Activated T-cell treated with anti-CD3 and anti-CD28 coated beads for 48 hours (primary cell): ENCODE measurements around the gene EEF1AKMT1.

Experiments used
- DNase-seq: peaks from one replicate; pipeline ENCODE4 v3.0.0-alpha.2; 2020; ENCODE audit warnings: low read depth

EEF1AKMT1 gene, protein sequence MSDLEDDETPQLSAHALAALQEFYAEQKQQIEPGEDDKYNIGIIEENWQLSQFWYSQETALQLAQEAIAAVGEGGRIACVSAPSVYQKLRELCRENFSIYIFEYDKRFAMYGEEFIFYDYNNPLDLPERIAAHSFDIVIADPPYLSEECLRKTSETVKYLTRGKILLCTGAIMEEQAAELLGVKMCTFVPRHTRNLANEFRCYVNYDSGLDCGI

DNA sequence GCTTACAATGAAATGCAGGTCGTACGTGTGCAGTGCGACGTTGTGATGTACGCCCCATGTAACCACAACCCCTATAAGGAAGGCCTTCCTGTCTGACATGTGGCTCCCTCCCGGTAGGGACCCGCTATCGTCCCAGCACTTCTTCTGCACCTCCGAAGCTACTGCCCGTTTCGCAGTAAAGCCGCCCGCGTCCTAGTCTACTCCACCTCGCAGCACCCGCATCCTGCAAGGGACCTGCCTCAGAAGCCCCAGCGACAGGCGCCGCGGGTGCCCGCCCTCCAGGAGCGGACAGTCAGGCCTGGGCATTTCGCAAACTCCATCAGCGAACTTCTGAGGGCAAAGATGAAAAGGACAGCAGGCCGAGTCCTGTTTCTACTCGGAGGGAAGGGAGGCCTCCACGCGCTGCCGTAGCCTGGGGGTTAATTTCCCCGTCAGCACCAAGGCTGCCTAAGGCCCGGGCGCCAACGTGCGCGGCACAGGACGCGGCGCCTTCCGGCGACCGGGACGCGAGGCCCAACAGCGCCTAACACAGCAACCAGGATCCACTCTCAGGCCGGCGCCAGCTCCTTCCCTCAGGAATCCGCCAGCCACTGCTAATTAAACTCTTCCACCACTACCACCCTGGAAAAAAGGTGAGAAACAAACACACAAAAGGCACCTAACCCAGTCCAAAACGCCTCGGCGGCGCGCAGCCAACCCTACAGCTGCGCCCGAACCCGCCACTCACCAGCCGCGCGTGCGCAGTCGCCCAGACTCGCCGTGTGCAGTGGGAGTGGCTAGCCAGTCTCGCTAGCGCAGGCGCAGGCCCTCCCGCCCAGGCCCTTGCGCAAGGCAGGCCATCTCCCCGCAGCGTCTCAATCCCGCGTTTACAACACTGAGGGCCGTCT, at the start of gene EEF1AKMT1:
Gene EEF1AKMT1 (minus strand): TSS at position 768 of the 887 bp plus-strand sequence. CDS start 16,363 bp downstream, outside the sequence.
- peak; percentile 94 for DNase-seq

GRCh38 chr13:20823071-20823470, 49.3 kb upstream of the EEF1AKMT1 start:
- no peak for DNase-seq

GRCh38 chr13:20822406-20822805, 48.6 kb upstream of the EEF1AKMT1 start:
- no peak for DNase-seq

DNA sequence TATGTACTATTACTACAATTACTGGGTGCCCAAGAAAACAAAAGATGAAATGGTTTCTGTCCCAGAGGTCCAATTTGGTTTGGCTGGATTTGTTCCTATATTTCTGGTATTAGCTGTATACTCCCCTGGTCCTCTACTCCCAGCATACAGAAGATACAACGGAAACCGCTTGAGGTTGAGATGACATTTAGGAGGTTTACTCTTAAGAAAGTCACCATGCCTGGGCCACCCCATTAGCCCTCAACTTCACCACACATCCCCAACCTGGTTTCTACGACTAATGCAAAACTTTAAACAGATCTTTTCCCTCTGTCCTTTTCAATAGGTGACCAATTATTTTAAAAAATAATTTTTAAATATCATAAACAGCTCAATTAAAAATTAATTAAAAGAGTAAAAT, 46.0 kb upstream of the EEF1AKMT1 start:
- no peak for DNase-seq

GRCh38 chr13:20815464-20815863, 41.7 kb upstream of the EEF1AKMT1 start:
- no peak for DNase-seq

DNA sequence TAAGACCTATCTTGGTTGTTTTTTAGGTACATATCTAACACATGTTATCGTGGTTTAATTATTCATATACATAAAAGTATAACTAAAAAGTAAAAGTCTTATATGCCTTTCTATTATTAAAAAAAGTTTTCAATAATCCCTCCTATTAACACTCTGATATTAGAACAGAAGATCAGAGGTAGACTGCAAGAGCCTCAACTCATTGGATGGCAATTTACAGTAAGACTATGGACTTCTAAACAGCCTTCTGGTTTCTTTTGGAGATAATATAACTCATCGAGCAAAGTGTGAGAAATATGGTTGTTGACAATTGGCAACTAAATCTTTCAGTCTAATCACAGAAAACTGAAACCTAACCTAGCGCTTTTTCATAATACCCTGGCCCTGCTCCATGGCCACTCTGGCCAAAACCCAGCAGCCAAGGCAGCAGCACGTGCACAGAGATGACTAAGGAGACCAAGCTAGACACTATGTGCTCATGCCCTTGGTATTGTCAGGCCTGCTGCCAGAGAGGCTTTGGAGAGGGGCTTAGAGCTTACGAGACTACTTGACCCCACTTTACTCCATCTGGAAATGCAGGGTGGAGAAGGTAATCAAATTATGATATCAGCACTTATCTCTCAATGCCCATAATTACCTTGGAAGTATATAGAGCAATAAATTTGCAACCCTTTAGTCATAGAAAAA, 40.6 kb upstream of the EEF1AKMT1 start:
- DNase-seq: no peak

DNA sequence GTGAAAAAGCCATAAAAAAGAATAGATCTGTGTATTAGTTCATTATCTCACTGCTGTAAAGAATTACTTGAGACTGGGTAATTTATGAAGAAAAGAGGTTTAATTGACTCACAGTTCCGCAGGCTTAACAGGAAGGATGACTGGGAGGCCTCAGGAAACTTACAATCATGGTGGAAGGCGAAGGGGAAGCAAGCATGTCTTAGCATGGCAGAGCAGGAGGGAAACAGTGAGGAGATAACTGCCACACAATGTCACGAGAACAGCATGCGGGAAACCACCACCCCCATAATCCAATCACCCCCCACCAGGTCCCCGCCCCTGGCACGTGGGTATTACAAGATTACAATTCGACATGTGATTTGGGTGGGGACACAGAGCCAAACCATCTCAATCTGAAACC, 39.1 kb upstream of the EEF1AKMT1 start:
- no peak for DNase-seq

DNA sequence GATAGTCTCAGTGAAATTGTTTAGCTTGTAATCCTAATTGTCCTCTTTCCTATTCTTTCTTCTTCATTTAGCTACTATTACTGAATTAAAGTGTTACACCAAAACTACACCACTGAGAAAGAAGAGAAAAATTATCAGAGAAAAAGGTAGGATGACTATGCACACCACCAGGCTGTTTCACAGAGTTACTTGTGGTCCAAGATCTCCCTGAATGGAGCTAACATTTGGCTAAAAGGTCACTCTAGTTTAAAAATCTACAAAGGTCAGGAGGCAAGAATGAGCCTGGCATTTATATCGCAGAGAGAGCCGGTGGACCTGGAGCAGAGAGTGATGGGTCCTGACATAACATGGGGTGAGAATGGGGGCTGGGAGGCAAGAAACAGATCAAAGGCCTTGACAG, 37.0 kb upstream of the EEF1AKMT1 start:
- DNase-seq: no peak

- no peak for DNase-seq
These were observed 35.1 kb upstream of the EEF1AKMT1 start for GRCh38 chr13:20808874-20809273.

DNA sequence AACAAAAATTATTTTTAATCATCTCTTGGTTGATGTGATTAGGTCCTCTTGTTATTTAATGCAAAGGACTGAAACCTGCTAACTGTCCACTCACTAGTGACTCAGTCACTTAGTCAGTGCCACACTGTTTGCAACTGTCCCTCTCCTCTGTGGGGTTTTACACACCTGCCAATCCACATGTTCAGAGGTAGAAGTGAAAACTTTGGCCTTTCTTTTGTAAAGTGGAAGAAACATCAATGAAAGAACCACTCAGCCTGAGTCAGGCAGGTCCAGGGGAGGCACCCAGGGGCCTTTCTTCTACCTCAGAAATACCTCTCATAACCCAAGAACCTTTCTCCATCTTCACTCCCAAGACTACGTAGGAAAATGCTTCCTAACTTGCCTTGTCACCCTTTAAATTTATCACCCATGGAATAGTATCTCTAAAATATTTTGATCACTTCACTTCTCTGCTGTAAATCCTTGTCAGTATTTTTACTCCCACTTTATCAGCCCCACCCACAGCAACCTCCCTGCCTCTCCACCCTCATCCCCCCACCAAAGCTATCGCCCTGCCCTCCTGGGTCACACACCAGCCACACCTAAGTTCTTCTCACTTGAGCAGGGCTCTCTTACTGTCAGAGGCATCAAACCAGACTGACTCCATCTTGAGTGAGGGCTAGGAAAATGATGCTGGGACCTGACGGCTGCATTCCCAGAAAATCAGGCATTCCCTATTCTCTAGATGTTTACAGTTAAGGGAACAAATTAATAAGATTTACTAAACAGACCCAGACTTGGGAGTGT, 29.6 kb upstream of the EEF1AKMT1 start:
- no peak for DNase-seq

GRCh38 chr13:20801707-20802106, 27.9 kb upstream of the EEF1AKMT1 start:
- no peak for DNase-seq

- DNase-seq: no peak
These were observed 26.1 kb upstream of the EEF1AKMT1 start for GRCh38 chr13:20799726-20800416.

- DNase-seq: no peak
These were observed 24.3 kb upstream of the EEF1AKMT1 start for GRCh38 chr13:20798027-20798426.

DNA sequence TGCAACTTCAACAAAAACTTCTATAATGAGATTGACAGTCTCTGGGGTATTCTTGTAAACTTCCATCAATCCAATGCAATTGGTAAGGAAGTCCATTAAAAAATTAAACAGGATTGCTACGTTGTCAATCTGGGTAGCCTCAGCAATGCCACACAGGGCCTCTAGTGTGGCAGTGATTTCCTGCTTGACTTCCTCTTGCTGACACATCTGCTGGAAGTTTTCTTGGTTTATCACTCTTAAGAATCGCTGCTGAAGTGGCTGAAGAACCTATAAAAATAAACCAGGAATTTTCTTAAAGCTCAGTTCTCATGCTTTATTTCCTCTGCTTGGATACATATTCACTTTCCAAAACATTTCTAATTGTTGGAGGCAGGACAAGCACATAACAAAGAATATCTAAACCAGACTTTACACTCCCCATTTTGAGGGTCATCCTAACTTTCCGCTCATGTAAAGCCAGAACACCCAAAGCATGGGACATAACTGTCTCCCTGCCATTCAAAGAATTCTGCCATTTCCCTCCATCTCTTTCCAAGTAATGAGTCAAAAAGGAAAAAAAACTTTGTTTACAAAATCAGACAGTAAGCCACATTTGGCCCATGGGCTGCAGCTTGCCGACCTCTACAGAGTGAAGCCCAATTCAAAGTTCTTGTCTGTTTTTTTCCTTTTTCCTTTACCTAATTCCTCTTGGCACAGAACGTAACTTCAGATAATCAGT, 23.2 kb upstream of the EEF1AKMT1 start:
- no peak for DNase-seq

GRCh38 chr13:20789665-20790064, 15.9 kb upstream of the EEF1AKMT1 start:
- DNase-seq: no peak

DNA sequence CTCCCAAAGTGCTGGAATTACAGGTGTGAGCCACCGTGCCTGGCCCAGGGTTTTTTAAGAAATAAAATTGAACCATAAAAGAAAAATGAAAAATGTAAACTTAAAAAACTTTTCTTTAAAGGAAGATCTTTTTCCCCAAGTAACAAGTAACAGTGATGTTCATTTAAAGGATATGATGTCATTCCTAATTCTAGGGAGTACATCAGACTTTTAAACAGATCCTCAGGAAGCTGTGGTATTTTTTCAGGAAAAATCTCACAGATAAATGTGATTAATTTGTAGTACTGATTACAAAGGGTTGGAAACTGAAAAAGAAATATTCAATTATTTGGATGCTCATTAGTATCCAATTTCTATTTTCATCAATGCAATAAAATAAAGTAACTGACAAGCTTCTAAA, 14.6 kb upstream of the EEF1AKMT1 start:
- no peak for DNase-seq

DNA sequence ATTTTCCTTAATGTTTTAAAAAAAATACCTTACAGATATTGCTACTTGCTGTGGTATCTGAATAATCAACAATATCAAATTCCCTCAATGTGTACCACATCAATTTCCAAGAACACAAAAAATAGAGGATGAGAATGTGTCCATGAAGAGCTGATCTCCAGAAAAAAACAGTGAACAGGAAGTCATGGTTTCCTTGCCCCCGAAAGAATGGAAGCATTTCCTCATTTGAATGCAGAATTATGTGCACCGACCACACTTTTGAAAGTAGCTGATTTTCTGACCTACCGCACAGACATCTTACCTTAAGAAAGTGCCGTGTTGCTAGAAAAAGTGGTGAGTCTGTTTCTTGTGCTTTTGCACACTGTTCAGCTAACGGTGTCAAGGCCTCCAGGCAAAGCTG, 13.4 kb upstream of the EEF1AKMT1 start:
- DNase-seq: no peak

DNA sequence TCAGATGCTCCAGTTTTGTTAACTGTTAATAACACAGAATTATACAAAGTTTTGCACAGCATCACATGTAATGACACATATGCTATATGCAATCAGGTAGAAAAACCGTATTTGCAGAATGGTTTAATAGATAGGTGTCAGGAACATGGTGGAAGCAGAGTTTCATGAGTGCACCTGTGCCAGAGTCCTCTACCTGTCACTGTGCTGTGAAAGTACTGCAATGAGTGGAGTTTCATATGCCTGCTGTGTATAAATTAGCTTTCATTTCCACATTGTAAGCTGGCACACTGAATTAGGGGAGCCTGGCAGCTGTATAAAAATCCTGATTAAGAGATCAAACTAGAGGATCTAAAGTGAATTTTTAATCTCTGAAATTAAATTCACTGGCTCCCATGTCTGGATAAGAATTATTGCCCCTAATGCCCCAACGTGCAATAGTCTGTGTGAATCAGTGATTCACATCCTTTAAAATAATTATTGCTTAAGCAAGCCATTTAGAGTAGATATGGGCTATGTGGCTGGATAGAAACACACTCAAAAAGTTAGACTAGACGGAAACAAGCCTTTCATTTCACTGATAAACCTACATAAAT, 8.5 kb upstream of the EEF1AKMT1 start:
- no peak for DNase-seq

DNA sequence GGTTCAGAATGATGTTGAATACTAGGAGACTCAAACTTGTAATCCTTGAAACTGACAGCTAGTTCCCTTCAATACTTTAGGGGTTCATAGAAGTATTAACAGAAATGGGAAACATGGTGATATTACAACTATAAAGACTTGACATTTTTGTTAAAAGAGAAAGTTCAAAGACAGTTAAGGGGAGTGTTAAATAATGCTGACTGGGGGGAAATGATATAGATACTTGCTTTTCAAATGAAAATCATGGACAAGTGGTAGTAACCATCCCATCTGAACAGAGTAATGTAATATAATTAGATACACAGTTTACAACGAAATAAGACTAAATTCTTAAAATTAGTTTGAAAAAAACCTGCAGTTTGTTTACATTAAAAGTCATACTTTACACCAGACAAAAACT, 6.6 kb upstream of the EEF1AKMT1 start:
- DNase-seq: no peak

DNA sequence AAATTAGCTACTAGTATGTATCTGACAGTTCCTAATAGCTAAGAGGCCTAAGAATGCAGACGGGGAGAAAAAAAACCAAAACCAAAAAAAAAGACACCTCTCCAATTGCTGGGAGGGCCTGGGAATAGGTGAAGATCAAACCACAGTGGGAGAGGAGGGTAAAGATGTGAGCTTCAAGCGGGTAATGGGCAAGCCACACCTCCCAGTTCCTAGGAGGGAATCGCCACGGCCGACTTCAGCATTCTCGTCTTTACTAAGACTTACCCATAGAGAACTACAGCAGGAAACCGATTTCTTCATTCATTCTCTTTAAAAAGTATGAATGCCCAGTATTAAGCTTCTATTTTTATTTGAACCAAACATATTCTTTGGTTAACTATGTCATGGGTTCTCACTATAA, 5.6 kb upstream of the EEF1AKMT1 start:
- no peak for DNase-seq
